ENCODE results near the gene VSIG8.

Gene VSIG8

DNA sequence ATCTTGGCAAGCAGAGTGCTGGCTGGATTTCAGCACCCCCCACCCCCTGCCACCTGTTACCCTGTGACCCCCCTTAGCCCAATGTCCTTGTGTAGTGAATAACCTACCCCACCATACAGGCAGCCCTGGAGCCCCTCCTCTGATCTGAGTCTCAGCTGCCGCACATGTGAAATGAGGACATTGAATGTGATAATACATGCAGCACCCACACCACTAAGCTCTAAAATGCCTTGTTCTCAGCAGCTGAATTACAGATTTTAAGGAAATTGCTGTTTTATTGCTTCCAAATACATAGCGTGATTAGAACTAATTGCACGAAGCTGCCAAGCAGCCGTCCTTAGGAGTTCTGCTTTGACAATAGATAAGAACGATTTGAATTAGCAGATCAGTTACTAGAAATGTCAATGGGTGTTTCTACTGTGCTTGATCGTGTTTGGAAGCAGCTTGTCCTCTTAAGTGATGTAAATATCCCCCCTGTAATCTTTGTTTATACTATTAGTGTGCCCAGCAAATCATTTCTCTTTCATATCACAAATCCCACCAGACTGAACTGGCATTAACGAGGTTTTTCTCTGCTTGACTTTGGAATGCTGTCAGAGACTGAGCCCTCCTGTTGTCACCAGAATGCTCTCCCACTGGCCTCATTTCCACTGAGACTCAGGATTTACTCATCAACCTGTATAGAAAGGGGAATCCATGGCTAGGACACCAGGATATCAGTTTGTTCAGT lies 30.9 kb downstream of the VSIG8 start:
- Histone ChIP-seq H3K4me3 (replicated peaks; ENCODE audit: insufficient read depth, low read length) (no peak overlapping the region), H3K27me3 (ENCODE audit: insufficient read depth, poor library complexity, severe bottlenecking) (no peaks in the 10 kb centered on the region), H3K27ac (replicated peaks) (no peak overlapping the region)
- DNase-seq (ENCODE audit: low read depth in 1 of 2, low spot score in 1 of 2), result no peak
- TF ChIP-seq POLR2AphosphoS5 (IDR thresholded peaks at IDR 0.05; ENCODE audit: low read depth) (no peak), CTCF (IDR thresholded peaks at IDR 0.05; ENCODE audit: insufficient read depth, low read length) (no peak), REST (IDR thresholded peaks at IDR 0.05; ENCODE audit: insufficient replicate concordance, low read depth) (no peak)

GRCh38 chr1:159830722-159831121 lies 31.7 kb downstream of the VSIG8 start:
- no peaks in the 10 kb centered on the region for H3K27me3 ChIP-seq (ENCODE audit: insufficient read depth, poor library complexity, severe bottlenecking)
- H3K4me3 ChIP-seq (replicated peaks; ENCODE audit: insufficient read depth, low read length), result no peak overlapping the region
- H3K27ac ChIP-seq (replicated peaks), result no peak overlapping the region
- no peak for TF ChIP-seq CTCF (IDR thresholded peaks at IDR 0.05; ENCODE audit: insufficient read depth, low read length)
- no peak for TF ChIP-seq GABPA (IDR thresholded peaks at IDR 0.05; ENCODE audit: low read depth)
- no peak for DNase-seq (ENCODE audit: low read depth in 1 of 2, low spot score in 1 of 2)

DNA sequence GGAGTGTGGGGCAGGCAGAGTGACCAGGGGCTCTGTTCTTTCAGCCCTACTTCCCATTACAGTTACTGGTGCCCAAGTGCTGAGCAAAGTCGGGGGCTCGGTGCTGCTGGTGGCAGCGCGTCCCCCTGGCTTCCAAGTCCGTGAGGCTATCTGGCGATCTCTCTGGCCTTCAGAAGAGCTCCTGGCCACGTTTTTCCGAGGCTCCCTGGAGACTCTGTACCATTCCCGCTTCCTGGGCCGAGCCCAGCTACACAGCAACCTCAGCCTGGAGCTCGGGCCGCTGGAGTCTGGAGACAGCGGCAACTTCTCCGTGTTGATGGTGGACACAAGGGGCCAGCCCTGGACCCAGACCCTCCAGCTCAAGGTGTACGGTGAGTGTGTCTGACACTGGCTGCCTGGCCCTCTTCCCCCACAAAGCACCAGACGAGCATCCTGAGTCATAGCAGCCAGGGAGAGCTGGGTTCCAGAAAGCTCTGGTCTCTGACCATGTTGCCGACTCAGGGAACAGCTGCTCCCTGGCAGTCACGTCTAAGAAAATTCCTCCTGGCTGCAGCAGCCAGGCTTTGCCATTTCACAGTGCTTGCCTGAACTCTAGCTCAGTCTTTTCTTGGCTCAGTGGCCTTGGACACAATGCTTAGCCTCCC lies 32.5 kb downstream of the VSIG8 start:
- H3K27me3 ChIP-seq (ENCODE audit: insufficient read depth, poor library complexity, severe bottlenecking), result no peaks in the 10 kb centered on the region
- no peak overlapping the region for H3K27ac ChIP-seq (replicated peaks)
- no peak for DNase-seq (ENCODE audit: low read depth in 1 of 2, low spot score in 1 of 2)
- no peak for TF ChIP-seq REST (IDR thresholded peaks at IDR 0.05; ENCODE audit: insufficient replicate concordance, low read depth)
- H3K4me3 ChIP-seq (replicated peaks; ENCODE audit: insufficient read depth, low read length), result no peak overlapping the region

DNA sequence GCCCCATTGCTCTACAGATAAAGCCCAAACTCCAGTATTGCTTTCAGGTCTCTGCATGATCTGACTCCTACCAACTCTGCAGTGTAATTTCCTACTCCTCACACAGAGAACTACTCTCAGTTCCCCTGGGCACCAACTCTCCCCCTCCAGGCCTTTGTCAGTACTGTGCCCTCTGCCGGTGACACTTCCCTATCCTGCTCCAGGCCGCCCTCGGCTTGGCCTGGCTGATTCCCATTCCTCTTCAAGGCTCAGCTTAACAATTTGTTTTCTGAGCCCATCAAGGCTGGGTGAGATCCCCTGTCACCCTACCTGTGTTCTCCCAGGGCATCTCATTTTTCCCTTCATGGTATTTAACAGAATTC lies 33.2 kb downstream of the VSIG8 start:
- no peaks in the 10 kb centered on the region for H3K27me3 ChIP-seq (ENCODE audit: insufficient read depth, poor library complexity, severe bottlenecking)
- TF ChIP-seq GABPA (IDR thresholded peaks at IDR 0.05; ENCODE audit: low read depth), result no peak
- peak; percentile 47 for TF ChIP-seq CTCF (IDR thresholded peaks at IDR 0.05; ENCODE audit: insufficient read depth, low read length)
- peak; percentile 69 for TF ChIP-seq SPI1 (IDR thresholded peaks at IDR 0.05; ENCODE audit: borderline replicate concordance, low read depth)
- TF ChIP-seq REST (IDR thresholded peaks at IDR 0.05; ENCODE audit: insufficient replicate concordance, low read depth), result no peak
- no peak overlapping the region for H3K27ac ChIP-seq (replicated peaks)
- H3K4me3 ChIP-seq (replicated peaks; ENCODE audit: insufficient read depth, low read length), result no peak overlapping the region
- peak; percentile 61 to 80 for DNase-seq (ENCODE audit: low read depth in 1 of 2, low spot score in 1 of 2)
